AG09319 (cell line): ENCODE measurements around the gene TMEM248.

Experiments used
- DNase-seq: peaks from one replicate; pipeline ENCODE4 v3.0.0-alpha.2; 2010; ENCODE audit warnings: low read depth; ENCODE audit errors: extremely low read depth
- CTCF ChIP-seq: IDR thresholded peaks from 2 replicates; pipeline ENCODE4 v1.5.1; 2011; ENCODE audit warnings: low read depth, mild to moderate bottlenecking, inconsistent platforms, low read length, moderate library complexity

The TMEM248 gene

GRCh38 chr7:66952343-66953043 lies 31.5 kb downstream of the TMEM248 start:
- DNase-seq = no peak
- TF ChIP-seq CTCF = no peak

DNA sequence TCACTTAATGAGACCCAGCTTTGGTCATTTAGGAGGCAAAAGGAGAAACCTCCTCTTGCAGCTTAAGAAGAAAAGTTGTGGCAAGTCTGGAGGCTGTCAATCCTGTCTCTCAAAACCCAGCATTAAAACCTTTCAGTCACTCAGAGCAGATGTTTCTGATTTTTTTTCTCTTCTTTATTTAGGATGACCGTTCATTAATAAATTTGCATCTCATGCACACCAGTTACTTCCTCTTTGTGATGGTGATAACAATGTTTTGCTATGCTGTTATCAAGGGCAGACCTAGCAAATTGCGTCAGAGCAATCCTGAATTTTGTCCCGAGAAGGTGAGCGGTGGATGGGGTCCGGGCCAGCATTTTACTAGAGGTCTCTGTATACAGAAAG lies 32.0 kb downstream of the TMEM248 start:
- TF ChIP-seq CTCF = no peak
- DNase-seq = no peak

GRCh38 chr7:66957595-66958290 lies 36.7 kb downstream of the TMEM248 start:
- DNase-seq = no peak
- TF ChIP-seq CTCF = no peak

- DNase-seq = no peak
- TF ChIP-seq CTCF = no peak
Measured at GRCh38 chr7:66958538-66959350, 37.7 kb downstream of the TMEM248 start.

DNA sequence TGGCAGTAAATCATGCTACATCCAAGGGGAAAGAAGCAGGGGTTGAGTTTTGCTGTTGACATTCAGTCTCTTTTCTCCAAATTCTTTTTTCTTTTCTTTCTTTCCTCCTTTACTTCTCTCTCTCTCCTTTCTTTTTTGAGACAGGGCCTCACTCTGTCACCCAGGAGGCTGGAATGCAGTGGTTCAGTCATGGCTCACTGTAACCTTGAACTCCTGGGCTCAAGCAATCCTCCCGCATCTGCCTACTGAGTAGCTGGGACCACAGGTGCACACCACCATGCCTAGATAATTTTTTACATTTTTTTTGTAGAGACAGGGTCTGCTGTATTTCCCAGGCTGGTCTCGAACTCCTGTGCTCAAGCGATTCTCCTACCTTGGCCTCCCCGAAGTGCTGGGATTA lies 39.2 kb downstream of the TMEM248 start:
- no peak for DNase-seq

DNA sequence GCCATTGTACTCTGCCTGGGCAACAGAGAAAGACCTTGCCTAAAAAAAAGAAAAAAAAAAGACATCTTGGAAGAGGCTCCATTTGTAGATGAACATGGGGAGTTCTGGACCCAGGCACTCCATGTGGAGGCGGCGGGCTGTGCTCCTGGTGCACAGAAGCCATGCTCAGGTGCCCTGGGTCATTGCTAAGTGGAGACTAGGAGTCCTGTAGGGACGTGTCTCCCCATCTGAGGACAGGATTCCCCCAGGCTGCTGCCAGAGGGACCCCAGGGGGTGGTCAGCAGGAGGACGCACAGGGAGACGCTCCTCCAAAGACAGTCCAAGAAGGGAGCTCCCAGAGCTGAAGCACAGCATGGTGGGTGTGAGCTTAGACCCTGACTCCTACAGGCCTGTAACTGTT lies 40.1 kb downstream of the TMEM248 start:
- TF ChIP-seq CTCF = no peak
- no peak for DNase-seq

More for the DNA sequence above, 39.2 kb downstream of the TMEM248 start:
- TF ChIP-seq CTCF = no peak

GRCh38 chr7:66964411-66964810 lies 43.4 kb downstream of the TMEM248 start:
- no peak for TF ChIP-seq CTCF
- DNase-seq = no peak
